ENCODE data around the gene PITPNB. TPM values are rescaled to one million over a fixed set of nuclear protein-coding genes. Genes with fewer than 3 reads are reported as not detected.
A peak's percentile ranks its signal among the peaks of the same experiment; 100 is the strongest.

The PITPNB gene
- polyA plus RNA-seq, 3 donors from 2014 or later: 46.1 to 78.1 (median 66.7) TPM

DNA sequence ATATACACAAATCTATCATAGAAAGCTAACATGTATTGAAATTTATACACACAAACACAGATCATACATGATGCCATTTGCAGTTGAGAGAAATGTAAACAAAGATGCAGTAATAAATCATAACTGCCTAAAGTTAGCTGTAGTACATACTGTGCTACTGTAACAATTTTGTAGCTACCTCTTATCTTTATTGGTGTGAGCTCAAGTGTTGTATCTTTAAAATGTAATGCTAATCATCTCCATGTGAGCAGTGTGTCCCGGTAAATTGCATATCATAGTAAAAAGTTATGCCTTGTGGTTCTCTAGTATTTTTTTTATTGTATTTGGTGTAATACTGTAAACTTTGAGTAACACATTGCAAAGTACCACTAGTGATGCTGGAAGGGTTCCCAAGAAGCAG, 16.8 kb upstream of the PITPNB start:
- Mint-ChIP-seq H3K4me3 (no peak overlapping the region), H3K36me3 (peaks cover 0 to 6% (median 0%) of the 10 kb centered on the region in 3 donors), H3K9me3 (no peaks in the 10 kb centered on the region), H3K4me1 (no peaks in the 10 kb centered on the region), H3K27ac (no peak overlapping the region), H3K27me3 (ENCODE audit: low read depth in 3 of 3) (peaks cover 0 to 5% (median 0%) of the 10 kb centered on the region in 3 donors)
- DNase-seq: no peak

DNA sequence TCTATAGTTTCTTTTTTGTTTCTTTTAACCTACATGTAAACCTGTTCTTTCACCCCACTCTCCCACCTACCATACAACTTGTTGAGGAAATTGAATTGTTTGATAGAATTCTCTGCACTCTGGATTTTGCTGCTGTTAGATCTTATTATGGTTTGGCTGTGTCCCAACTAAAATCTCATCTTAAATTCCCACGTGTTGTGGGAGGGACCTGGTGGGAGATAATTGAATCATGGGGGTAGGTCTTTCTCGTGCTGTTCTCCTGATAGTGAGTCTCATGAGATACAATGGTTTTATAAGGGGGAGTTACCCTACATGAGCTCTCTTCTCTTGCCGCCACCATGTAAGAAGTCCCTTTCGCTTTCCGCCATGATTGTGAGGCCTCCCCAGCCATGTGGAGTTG, 15.0 kb upstream of the PITPNB start:
- DNase-seq: no peak
- Mint-ChIP-seq H3K9me3 (no peaks in the 10 kb centered on the region), H3K27ac (no peak overlapping the region), H3K4me3 (no peak overlapping the region), H3K27me3 (ENCODE audit: low read depth in 3 of 3) (peaks cover 0 to 5% (median 0%) of the 10 kb centered on the region in 3 donors), H3K4me1 (no peaks in the 10 kb centered on the region), H3K36me3 (peaks cover 0 to 6% (median 0%) of the 10 kb centered on the region in 3 donors)

DNA sequence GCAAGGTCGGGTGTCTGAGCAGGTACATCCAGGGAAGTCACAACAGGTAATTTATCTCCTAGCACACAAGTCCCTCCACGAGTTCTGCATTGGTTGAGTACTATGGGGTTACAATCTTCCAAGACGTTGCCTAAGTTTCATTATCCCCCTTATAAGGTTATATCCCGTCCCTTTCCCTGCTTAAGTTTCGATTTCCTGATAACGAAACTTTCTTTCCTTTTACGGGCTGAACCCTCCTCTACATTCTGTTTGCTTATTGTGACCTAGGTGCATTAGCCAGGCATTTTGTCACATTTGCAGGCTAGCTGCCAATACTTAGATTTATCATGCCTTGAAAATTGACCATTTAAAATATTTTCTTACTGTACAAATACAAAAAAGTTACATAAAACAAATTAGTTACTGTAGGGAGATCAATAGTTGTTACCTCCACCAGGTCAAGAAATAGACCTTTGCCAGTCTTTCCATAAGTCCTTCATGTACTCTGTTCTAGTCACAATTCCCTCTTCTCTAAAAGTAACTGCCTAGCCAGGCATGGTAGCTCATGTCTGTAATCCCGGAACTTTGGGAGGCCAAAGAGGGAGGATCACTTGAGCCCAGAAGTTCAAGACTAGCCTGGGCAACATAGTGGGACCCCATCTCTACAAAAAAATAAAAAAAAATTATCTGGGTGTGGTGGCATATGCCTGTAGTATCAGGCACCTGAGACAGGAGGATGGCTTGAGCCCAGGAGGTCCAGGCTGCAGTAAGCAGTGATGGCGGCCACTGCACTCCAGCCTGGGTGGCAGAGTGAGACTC, 14.3 kb upstream of the PITPNB start:
- no peaks in the 10 kb centered on the region for H3K4me1 Mint-ChIP-seq
- H3K9me3 Mint-ChIP-seq: no peaks in the 10 kb centered on the region
- H3K4me3 Mint-ChIP-seq: no peak overlapping the region
- peaks cover 0 to 5% (median 0%) of the 10 kb centered on the region in 3 donors for H3K27me3 Mint-ChIP-seq (ENCODE audit: low read depth in 3 of 3)
- DNase-seq: no peak
- H3K36me3 Mint-ChIP-seq: peaks cover 0 to 6% (median 0%) of the 10 kb centered on the region in 3 donors
- no peak overlapping the region for H3K27ac Mint-ChIP-seq

- H3K4me3 Mint-ChIP-seq: no peak overlapping the region
- no peaks in the 10 kb centered on the region for H3K4me1 Mint-ChIP-seq
- H3K27ac Mint-ChIP-seq: no peak overlapping the region
- H3K9me3 Mint-ChIP-seq: no peaks in the 10 kb centered on the region
- H3K36me3 Mint-ChIP-seq: no peaks in the 10 kb centered on the region
- peaks cover 0 to 5% (median 0%) of the 10 kb centered on the region in 3 donors for H3K27me3 Mint-ChIP-seq (ENCODE audit: low read depth in 3 of 3)
- DNase-seq: no peak
Measured at GRCh38 chr22:27930331-27931060, 11.4 kb upstream of the PITPNB start.

- Mint-ChIP-seq H3K4me3 (no peak overlapping the region), H3K27ac (no peak overlapping the region), H3K4me1 (peaks cover 0 to 6% of the 10 kb centered on the region in 2 donors), H3K27me3 (ENCODE audit: low read depth in 3 of 3) (no peaks in the 10 kb centered on the region), H3K36me3 (peaks cover 0 to 5% (median 5%) of the 10 kb centered on the region in 3 donors), H3K9me3 (no peaks in the 10 kb centered on the region)
- no peak for DNase-seq
Measured at GRCh38 chr22:27927608-27928007, 8.6 kb upstream of the PITPNB start.

DNA sequence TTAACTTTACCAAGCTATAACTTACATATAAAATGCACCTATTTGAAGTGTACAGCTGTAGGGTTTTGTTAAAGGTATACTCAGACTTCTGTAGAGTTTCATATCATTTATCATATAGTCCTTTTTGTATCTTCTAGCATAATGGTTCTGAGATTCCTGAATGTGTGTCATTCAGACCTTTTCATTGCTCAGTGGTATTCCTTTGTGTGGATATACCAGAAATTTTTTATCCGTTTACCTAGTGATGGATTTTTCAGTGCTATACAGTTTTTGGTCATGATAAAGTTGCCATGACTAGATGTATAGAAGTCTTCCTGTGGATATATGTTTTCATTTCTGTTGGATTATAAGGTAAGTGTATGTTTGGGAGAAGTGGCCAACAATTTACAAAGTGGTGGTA, 6.3 kb upstream of the PITPNB start:
- DNase-seq: no peak
- no peaks in the 10 kb centered on the region for H3K9me3 Mint-ChIP-seq
- H3K27ac Mint-ChIP-seq: no peak overlapping the region
- no peaks in the 10 kb centered on the region for H3K27me3 Mint-ChIP-seq (ENCODE audit: low read depth in 3 of 3)
- H3K4me1 Mint-ChIP-seq: peaks cover 9 to 11% of the 10 kb centered on the region in 2 donors
- peaks cover 0 to 8% (median 5%) of the 10 kb centered on the region in 3 donors for H3K36me3 Mint-ChIP-seq
- no peak overlapping the region for H3K4me3 Mint-ChIP-seq

DNA sequence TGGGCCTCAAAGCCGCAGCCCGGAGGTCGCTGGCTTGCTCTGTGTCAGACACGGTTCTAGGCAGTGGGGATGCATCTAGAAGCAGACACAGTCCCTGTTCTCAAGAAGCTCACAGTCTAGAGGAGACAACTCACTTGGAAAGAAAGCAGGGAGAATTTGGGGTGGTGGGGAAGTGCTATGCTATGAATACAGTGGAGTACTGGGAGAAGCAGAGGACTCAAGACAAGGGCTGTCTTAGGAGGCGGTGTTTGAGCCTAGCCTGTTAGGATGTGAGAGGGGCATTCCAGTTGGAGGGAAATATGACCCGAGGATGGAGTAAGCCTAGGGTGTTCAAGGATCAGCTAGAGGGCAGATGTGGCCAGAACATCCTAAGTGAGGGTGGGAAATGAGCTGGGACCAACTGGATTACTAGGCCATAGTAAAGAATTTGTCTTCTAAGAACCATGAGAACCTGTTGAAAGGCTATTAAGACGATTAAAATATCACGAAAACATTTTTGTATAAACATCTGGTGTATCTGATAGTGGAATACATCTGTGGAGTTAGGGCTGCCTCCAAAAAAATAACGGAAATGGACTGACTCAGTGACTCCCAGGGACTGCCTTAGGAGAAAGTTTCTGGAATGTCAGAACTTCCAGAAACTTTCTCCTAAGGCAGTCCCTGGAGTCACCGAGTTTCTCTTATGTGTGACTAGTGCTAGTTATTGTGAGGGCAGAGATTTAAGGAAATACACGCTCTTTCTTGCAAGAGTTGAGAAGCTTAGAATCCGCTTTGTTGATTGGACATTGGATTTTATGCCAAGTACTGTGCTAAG, 1.1 kb upstream of the PITPNB start:
- Mint-ChIP-seq H3K36me3 (peaks cover 0 to 8% (median 5%) of the 10 kb centered on the region in 3 donors), H3K27me3 (ENCODE audit: low read depth in 3 of 3) (peaks cover 8 to 16% (median 9%) of the 10 kb centered on the region in 3 donors), H3K4me1 (peaks cover 48 to 56% of the 10 kb centered on the region in 2 donors), H3K27ac (peak overlapping the region; percentile 97 to 99 (median 99)), H3K4me3 (peak overlapping the region; percentile 96 to 99 (median 99)), H3K9me3 (no peaks in the 10 kb centered on the region)
- no peak for DNase-seq

DNA sequence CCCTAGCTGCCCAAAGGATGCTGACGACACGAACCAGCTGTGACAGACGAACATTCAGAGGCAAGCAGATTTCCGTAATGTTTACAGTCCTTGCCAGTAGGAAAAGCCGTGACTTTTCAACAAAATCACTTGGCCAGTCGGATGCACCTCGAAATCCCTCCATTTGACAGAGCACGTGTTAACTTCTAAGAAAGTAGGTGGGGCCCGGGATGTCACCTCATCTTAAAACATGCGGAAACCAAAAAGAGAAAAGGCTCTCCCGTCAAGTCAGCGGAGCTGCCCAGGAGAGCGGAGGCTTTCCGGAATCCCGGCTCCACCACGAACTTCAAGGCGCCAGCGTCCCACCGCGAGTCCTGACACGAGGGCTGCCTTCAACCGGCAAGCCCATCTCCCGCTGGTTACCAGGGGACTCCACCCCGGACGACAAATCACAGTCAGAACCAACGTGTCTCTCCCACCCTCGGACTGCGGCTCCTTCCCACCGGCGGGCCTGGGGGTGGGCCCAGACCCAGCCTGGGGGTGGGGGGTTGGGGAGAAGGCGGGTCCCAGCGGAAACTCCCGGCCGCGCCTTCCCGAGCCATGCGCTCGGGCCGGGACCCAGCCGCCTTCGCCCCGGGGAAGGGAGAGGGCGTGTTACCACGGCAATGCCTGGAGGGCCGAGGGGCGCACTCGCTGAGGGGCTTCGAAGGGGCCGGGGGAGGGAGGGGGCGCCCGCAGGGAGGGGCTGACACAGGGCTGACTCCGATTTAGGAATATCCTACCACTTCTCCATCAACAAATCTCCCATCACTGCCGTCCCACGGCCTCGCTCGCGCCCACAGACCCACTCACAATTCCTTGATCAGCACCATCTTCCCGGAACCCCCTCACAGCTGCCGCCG, 475 bp downstream of the PITPNB start:
- Mint-ChIP-seq H3K27ac (peak overlapping the region; percentile 97 to 99 (median 99)), H3K27me3 (ENCODE audit: low read depth in 3 of 3) (peaks cover 8 to 16% (median 9%) of the 10 kb centered on the region in 3 donors), H3K9me3 (no peaks in the 10 kb centered on the region), H3K4me3 (peak overlapping the region; percentile 96 to 99 (median 99)), H3K36me3 (peaks cover 0 to 7% (median 5%) of the 10 kb centered on the region in 3 donors), H3K4me1 (peaks cover 54 to 69% of the 10 kb centered on the region in 2 donors)
- peak; percentile 42 to 48 (median 46) for DNase-seq

GRCh38 chr22:27915986-27916385, 3.1 kb downstream of the PITPNB start:
- H3K4me3 Mint-ChIP-seq: peak overlapping the region in 1 of 5 donors; percentile 16
- peaks cover 8 to 16% (median 9%) of the 10 kb centered on the region in 3 donors for H3K27me3 Mint-ChIP-seq (ENCODE audit: low read depth in 3 of 3)
- peaks cover 55 to 85% of the 10 kb centered on the region in 2 donors for H3K4me1 Mint-ChIP-seq
- no peak for DNase-seq
- H3K9me3 Mint-ChIP-seq: no peaks in the 10 kb centered on the region
- peaks cover 0 to 1% (median under 1%) of the 10 kb centered on the region in 3 donors for H3K36me3 Mint-ChIP-seq
- H3K27ac Mint-ChIP-seq: peak overlapping the region in 1 of 6 donors; percentile 8

DNA sequence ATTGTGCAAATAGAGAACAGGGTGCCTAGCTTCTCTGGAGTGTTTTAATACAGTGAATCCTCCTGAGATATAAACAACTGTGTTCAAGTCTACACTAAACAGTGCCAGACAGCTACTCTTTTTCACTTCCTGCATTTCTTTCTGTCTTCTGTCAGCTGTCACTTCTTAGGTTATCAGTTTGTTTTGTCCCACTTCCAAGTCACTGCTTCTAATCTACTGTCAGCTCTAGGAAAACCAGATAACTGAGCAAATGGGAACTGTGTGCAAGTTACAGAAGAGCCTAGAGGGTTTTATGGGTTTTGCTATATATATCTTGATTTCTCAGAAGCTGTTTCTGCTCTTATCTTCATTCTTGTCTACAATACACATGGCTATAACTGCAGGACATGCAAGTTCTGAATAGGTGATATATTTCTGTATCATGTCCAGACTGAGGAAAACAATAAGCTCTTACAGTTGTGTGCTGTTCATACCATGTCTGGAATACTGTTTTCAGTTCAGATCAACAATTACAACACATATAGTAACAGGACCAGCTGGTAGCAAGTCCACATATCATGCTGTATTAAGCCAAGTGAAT, 5.8 kb downstream of the PITPNB start:
- H3K27ac Mint-ChIP-seq: peak overlapping the region in 2 of 6 donors; percentile 1 to 31
- peaks cover 7 to 12% (median 8%) of the 10 kb centered on the region in 3 donors for H3K36me3 Mint-ChIP-seq
- H3K27me3 Mint-ChIP-seq (ENCODE audit: low read depth in 3 of 3): peaks cover 1 to 2% (median 1%) of the 10 kb centered on the region in 3 donors
- DNase-seq: no peak
- H3K4me1 Mint-ChIP-seq: peaks cover 34 to 72% of the 10 kb centered on the region in 2 donors
- no peak overlapping the region for H3K4me3 Mint-ChIP-seq
- H3K9me3 Mint-ChIP-seq: no peaks in the 10 kb centered on the region

GRCh38 chr22:27912101-27912500, 7.0 kb downstream of the PITPNB start:
- DNase-seq: no peak
- peaks cover 25 to 61% of the 10 kb centered on the region in 2 donors for H3K4me1 Mint-ChIP-seq
- no peak overlapping the region for H3K27ac Mint-ChIP-seq
- H3K36me3 Mint-ChIP-seq: peaks cover 7 to 12% (median 8%) of the 10 kb centered on the region in 3 donors
- peaks cover 0 to 4% (median 0%) of the 10 kb centered on the region in 3 donors for H3K27me3 Mint-ChIP-seq (ENCODE audit: low read depth in 3 of 3)
- H3K4me3 Mint-ChIP-seq: no peak overlapping the region
- no peaks in the 10 kb centered on the region for H3K9me3 Mint-ChIP-seq

- no peak overlapping the region for H3K27ac Mint-ChIP-seq
- H3K4me1 Mint-ChIP-seq: peaks cover 21 to 55% of the 10 kb centered on the region in 2 donors
- peaks cover 7 to 17% (median 11%) of the 10 kb centered on the region in 3 donors for H3K36me3 Mint-ChIP-seq
- H3K27me3 Mint-ChIP-seq (ENCODE audit: low read depth in 3 of 3): peaks cover 0 to 4% (median 0%) of the 10 kb centered on the region in 3 donors
- no peak overlapping the region for H3K4me3 Mint-ChIP-seq
- H3K9me3 Mint-ChIP-seq: no peaks in the 10 kb centered on the region
- DNase-seq: no peak
Measured at GRCh38 chr22:27911330-27911729, 7.7 kb downstream of the PITPNB start.

Data from immature natural killer cell (primary cell).